ENCODE measurements around the gene KCND1.

DNA sequence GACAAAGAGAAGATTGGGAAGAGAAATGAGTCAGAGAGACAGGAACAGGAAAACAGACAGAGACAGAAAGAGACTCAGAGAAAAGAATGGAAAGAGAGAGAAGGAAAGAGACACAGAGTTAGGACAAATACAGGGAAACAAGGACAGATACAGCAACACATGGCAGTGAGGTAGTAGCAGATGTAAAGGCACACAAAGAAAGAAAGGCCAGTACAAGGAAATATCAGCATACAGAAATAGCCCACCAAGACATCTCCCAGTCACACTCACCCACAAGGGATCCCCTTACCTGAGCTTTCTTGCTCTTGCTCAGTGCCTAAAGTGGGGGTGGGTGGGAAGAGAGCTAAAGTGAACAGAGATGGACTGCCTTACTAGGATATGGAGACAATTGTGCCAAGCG is 26.2 kb upstream of the KCND1 start:
- TF ChIP-seq, protein P1, sequence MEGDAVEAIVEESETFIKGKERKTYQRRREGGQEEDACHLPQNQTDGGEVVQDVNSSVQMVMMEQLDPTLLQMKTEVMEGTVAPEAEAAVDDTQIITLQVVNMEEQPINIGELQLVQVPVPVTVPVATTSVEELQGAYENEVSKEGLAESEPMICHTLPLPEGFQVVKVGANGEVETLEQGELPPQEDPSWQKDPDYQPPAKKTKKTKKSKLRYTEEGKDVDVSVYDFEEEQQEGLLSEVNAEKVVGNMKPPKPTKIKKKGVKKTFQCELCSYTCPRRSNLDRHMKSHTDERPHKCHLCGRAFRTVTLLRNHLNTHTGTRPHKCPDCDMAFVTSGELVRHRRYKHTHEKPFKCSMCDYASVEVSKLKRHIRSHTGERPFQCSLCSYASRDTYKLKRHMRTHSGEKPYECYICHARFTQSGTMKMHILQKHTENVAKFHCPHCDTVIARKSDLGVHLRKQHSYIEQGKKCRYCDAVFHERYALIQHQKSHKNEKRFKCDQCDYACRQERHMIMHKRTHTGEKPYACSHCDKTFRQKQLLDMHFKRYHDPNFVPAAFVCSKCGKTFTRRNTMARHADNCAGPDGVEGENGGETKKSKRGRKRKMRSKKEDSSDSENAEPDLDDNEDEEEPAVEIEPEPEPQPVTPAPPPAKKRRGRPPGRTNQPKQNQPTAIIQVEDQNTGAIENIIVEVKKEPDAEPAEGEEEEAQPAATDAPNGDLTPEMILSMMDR (IDR thresholded peaks at IDR 0.05 in 8 of 11, conservative IDR thresholded peaks at IDR 0.05 in 3 of 11) = no peak
- TF ChIP-seq POLR2AphosphoS5 (IDR thresholded peaks at IDR 0.05) (no peak), POLR2A (IDR thresholded peaks at IDR 0.05) (no peak)

Measured in spleen (tissue), 7 donors.